Muscle of leg (tissue), 11 donors: ENCODE data around the gene SLC7A5. TPM values are rescaled to one million over a fixed set of nuclear protein-coding genes. Genes with fewer than 3 reads are reported as not detected.

Experiments
- DNase-seq: peaks from one replicate; pipeline ENCODE4 v3.0.0; 2013
- H3K27ac ChIP-seq: one replicate; pipeline ENCODE4 v1.5.1; 2013; ENCODE audit warnings: mild to moderate bottlenecking, low read length, control low read depth
- H3K27me3 ChIP-seq: one replicate; pipeline ENCODE4 v1.6.1; 2013; ENCODE audit warnings: low read length; ENCODE audit not compliant: control insufficient read depth, insufficient read depth
- H3K36me3 ChIP-seq: one replicate; pipeline ENCODE4 v1.6.1; 2013; ENCODE audit warnings: low read length; ENCODE audit not compliant: control insufficient read depth, insufficient read depth
- H3K4me1 ChIP-seq: one replicate; pipeline ENCODE4 v1.6.1; 2013; ENCODE audit warnings: low read length; ENCODE audit not compliant: control insufficient read depth, insufficient read depth
- H3K4me3 ChIP-seq: one replicate; pipeline ENCODE4 v1.5.1; 2013; ENCODE audit warnings: low read length, control low read depth
- H3K9me3 ChIP-seq: replicated peaks from 2 replicates; pipeline ENCODE4 v1.6.1; 2013; ENCODE audit warnings: low read depth, low read length; ENCODE audit not compliant: control insufficient read depth
- WGBS: methylation state at CpG from one replicate; pipeline ENCODE4 v1.1.5; 2013; ENCODE audit warnings: missing lambda C conversion rate; ENCODE audit not compliant: insufficient coverage; 5-methylcytosine and 5-hydroxymethylcytosine counted together
- polyA plus RNA-seq, 8 donors: library from polyadenylated mRNA; unstranded; fragments of 120-200 nt; gene quantifications; one replicate each; pipeline versions ENCODE4 v1.2.1 to v1.2.3, GENCODE V29; 2013; ENCODE audit warnings: inconsistent platforms in 1 of 8, low replicate concordance in 1 of 8; ENCODE audit not compliant: insufficient read length in 8 of 8, insufficient read depth in 1 of 8
- total RNA-seq: library from RNA; stranded (reverse); fragments of 120-200 nt; gene quantifications from one replicate; pipeline ENCODE4 v1.2.4, GENCODE V29; 2013

The SLC7A5 gene
- total and polyA plus RNA-seq, 9 donors, result 2.3 to 14.3 (median 11.0) TPM

- DNase-seq, result no peak
- peaks cover 13% of the 10 kb centered on the region for H3K36me3 ChIP-seq
- 91% methylated on average over 19 of the region's 27 CpGs for WGBS
Measured at GRCh38 chr16:87838643-87839541, 30.4 kb downstream of the SLC7A5 start.

GRCh38 chr16:87837627-87838289 is 31.5 kb downstream of the SLC7A5 start:
- H3K27ac ChIP-seq, result peak overlapping the region; percentile 7
- H3K36me3 ChIP-seq, result peaks cover 21% of the 10 kb centered on the region
- H3K27me3 ChIP-seq, result no peaks in the 10 kb centered on the region
- H3K4me1 ChIP-seq, result peaks cover 39% of the 10 kb centered on the region
- DNase-seq, result no peak
- WGBS, result 84% methylated on average over 15 of the region's 21 CpGs
- no peak overlapping the region for H3K4me3 ChIP-seq
- no peaks in the 10 kb centered on the region for H3K9me3 ChIP-seq

More at GRCh38 chr16:87838643-87839541, 30.4 kb downstream of the SLC7A5 start:
- no peaks in the 10 kb centered on the region for H3K27me3 ChIP-seq
- H3K9me3 ChIP-seq, result no peaks in the 10 kb centered on the region
- no peak overlapping the region for H3K4me3 ChIP-seq
- no peak overlapping the region for H3K27ac ChIP-seq
- H3K4me1 ChIP-seq, result peaks cover 46% of the 10 kb centered on the region

- H3K9me3 ChIP-seq, result no peaks in the 10 kb centered on the region
- H3K36me3 ChIP-seq, result peaks cover 21% of the 10 kb centered on the region
- no peak overlapping the region for H3K4me3 ChIP-seq
- no peak overlapping the region for H3K27ac ChIP-seq
- H3K4me1 ChIP-seq, result peaks cover 39% of the 10 kb centered on the region
- peak; percentile 60 for DNase-seq
- no peaks in the 10 kb centered on the region for H3K27me3 ChIP-seq
- 81% methylated on average over 15 of the region's 17 CpGs for WGBS
Measured at GRCh38 chr16:87836844-87837581, 32.3 kb downstream of the SLC7A5 start.

- 80% methylated on average over 17 of the region's 17 CpGs for WGBS
- no peaks in the 10 kb centered on the region for H3K9me3 ChIP-seq
- no peak for DNase-seq
- H3K4me1 ChIP-seq, result peaks cover 39% of the 10 kb centered on the region
- peaks cover 21% of the 10 kb centered on the region for H3K36me3 ChIP-seq
- no peak overlapping the region for H3K27ac ChIP-seq
- H3K27me3 ChIP-seq, result no peaks in the 10 kb centered on the region
- H3K4me3 ChIP-seq, result no peak overlapping the region
Measured at GRCh38 chr16:87836346-87836843, 32.9 kb downstream of the SLC7A5 start.

GRCh38 chr16:87835882-87836331 is 33.4 kb downstream of the SLC7A5 start:
- no peak for DNase-seq
- Histone ChIP-seq H3K36me3 (peaks cover 24% of the 10 kb centered on the region), H3K9me3 (no peaks in the 10 kb centered on the region), H3K4me3 (no peak overlapping the region), H3K27ac (no peak overlapping the region), H3K27me3 (no peaks in the 10 kb centered on the region), H3K4me1 (peaks cover 39% of the 10 kb centered on the region)
- WGBS, result 64% methylated on average over 20 of the region's 20 CpGs

GRCh38 chr16:87834668-87835473 is 34.4 kb downstream of the SLC7A5 start:
- Histone ChIP-seq H3K9me3 (no peaks in the 10 kb centered on the region), H3K4me1 (peaks cover 37% of the 10 kb centered on the region), H3K27ac (no peak overlapping the region), H3K27me3 (no peaks in the 10 kb centered on the region), H3K4me3 (no peak overlapping the region), H3K36me3 (peaks cover 25% of the 10 kb centered on the region)
- DNase-seq, result peak; percentile 61
- 42% methylated on average over 19 of the region's 24 CpGs for WGBS

GRCh38 chr16:87834005-87834667 is 35.2 kb downstream of the SLC7A5 start:
- no peak overlapping the region for H3K27ac ChIP-seq
- H3K4me3 ChIP-seq, result no peak overlapping the region
- WGBS, result 79% methylated on average over 23 of the region's 23 CpGs
- peaks cover 30% of the 10 kb centered on the region for H3K4me1 ChIP-seq
- DNase-seq, result no peak
- H3K36me3 ChIP-seq, result peaks cover 25% of the 10 kb centered on the region
- no peaks in the 10 kb centered on the region for H3K9me3 ChIP-seq
- no peaks in the 10 kb centered on the region for H3K27me3 ChIP-seq

GRCh38 chr16:87833548-87833947 is 35.8 kb downstream of the SLC7A5 start:
- H3K36me3 ChIP-seq, result peaks cover 25% of the 10 kb centered on the region
- H3K4me1 ChIP-seq, result peaks cover 26% of the 10 kb centered on the region
- H3K27me3 ChIP-seq, result no peaks in the 10 kb centered on the region
- H3K27ac ChIP-seq, result no peak overlapping the region
- no peaks in the 10 kb centered on the region for H3K9me3 ChIP-seq
- no peak overlapping the region for H3K4me3 ChIP-seq
- 86% methylated on average over 5 of the region's 16 CpGs for WGBS
- DNase-seq, result no peak
